GM21447 (cell line): Measurements from ENCODE around the gene PFKP.
"Not testable (repeated sequence)": the region's sequence is repeated elsewhere in the genome, so short reads cannot be mapped to it uniquely, and the experiment has no call there.

Source experiments
- ATAC-seq: cut with Tn5 transposase; IDR thresholded peaks from one replicate; pipeline ENCODE4 v1.9.1; 2021; ENCODE audit not compliant: unreplicated experiment

The PFKP gene

GRCh38 chr10:3095373-3096139 is 28.2 kb downstream of the PFKP start:
- no peak for ATAC-seq

- ATAC-seq, result no peak
Measured at GRCh38 chr10:3096149-3096548, 28.8 kb downstream of the PFKP start.

GRCh38 chr10:3097160-3097559 is 29.8 kb downstream of the PFKP start:
- no peak for ATAC-seq

- no peak for ATAC-seq
Measured at GRCh38 chr10:3098689-3099088, 31.3 kb downstream of the PFKP start.

- no peak for ATAC-seq
Measured at GRCh38 chr10:3099291-3100092, 32.1 kb downstream of the PFKP start.

- ATAC-seq, result no peak
Measured at GRCh38 chr10:3100093-3100792, 32.9 kb downstream of the PFKP start.

- no peak for ATAC-seq
Measured at GRCh38 chr10:3100856-3101640, 33.7 kb downstream of the PFKP start.

GRCh38 chr10:3102720-3103427 is 35.5 kb downstream of the PFKP start:
- ATAC-seq, result no peak

- ATAC-seq, result no peak
Measured at GRCh38 chr10:3103646-3104045, 36.3 kb downstream of the PFKP start.

- no peak for ATAC-seq
Measured at GRCh38 chr10:3104251-3104918, 37.0 kb downstream of the PFKP start.

GRCh38 chr10:3105166-3105565 is 37.8 kb downstream of the PFKP start:
- ATAC-seq, result no peak

- ATAC-seq, result no peak
Measured at GRCh38 chr10:3105905-3106304, 38.6 kb downstream of the PFKP start.

GRCh38 chr10:3106328-3106727 is 39.0 kb downstream of the PFKP start:
- not testable (repeated sequence) for ATAC-seq

GRCh38 chr10:3106928-3107425 is 39.6 kb downstream of the PFKP start:
- no peak for ATAC-seq

GRCh38 chr10:3107426-3107961 is 40.1 kb downstream of the PFKP start:
- ATAC-seq, result no peak

- no peak for ATAC-seq
Measured at GRCh38 chr10:3108033-3108432, 40.7 kb downstream of the PFKP start.

GRCh38 chr10:3108575-3109105 is 41.3 kb downstream of the PFKP start:
- ATAC-seq, result no peak

- no peak for ATAC-seq
Measured at GRCh38 chr10:3109196-3109595, 41.8 kb downstream of the PFKP start.

- no peak for ATAC-seq
Measured at GRCh38 chr10:3109633-3110032, 42.3 kb downstream of the PFKP start.
